Skeletal muscle cell (primary cell): Measurements from ENCODE around the gene NACA2.
"Not testable (repeated sequence)": the region's sequence is repeated elsewhere in the genome, so short reads cannot be mapped to it uniquely, and the experiment has no call there.

Experiments
- DNase-seq: peaks from one replicate; pipeline ENCODE4 v3.0.0-alpha.2; 2010; ENCODE audit warnings: low read depth
- H3K4me3 ChIP-seq: 2 replicates; pipeline ENCODE4 v1.5.1; 2011; ENCODE audit warnings: low read depth, mild to moderate bottlenecking, control low read depth, low read length, moderate library complexity

Gene NACA2

GRCh38 chr17:61560071-61560470, 30.9 kb downstream of the NACA2 start:
- H3K4me3 ChIP-seq: no peak overlapping the region
- DNase-seq: no peak

- no peak overlapping the region for H3K4me3 ChIP-seq
- no peak for DNase-seq
Measured at GRCh38 chr17:61556224-61557188, 34.5 kb downstream of the NACA2 start.

GRCh38 chr17:61555127-61555566, 35.9 kb downstream of the NACA2 start:
- DNase-seq: no peak
- H3K4me3 ChIP-seq: no peak overlapping the region

- no peak overlapping the region for H3K4me3 ChIP-seq
Measured at GRCh38 chr17:61554209-61554608, 36.8 kb downstream of the NACA2 start.

GRCh38 chr17:61552560-61552959, 38.5 kb downstream of the NACA2 start:
- not testable (repeated sequence) for H3K4me3 ChIP-seq, DNase-seq

More at GRCh38 chr17:61554209-61554608, 36.8 kb downstream of the NACA2 start:
- DNase-seq: no peak

- peak; percentile 7 for DNase-seq
- no peak overlapping the region for H3K4me3 ChIP-seq
Measured at GRCh38 chr17:61551255-61551742, 39.7 kb downstream of the NACA2 start.

GRCh38 chr17:61547113-61547512, 43.9 kb downstream of the NACA2 start:
- DNase-seq: no peak
- no peak overlapping the region for H3K4me3 ChIP-seq

GRCh38 chr17:61545335-61545938, 45.6 kb downstream of the NACA2 start:
- DNase-seq: no peak
- H3K4me3 ChIP-seq: no peak overlapping the region

- no peak for DNase-seq
- no peak overlapping the region for H3K4me3 ChIP-seq
Measured at GRCh38 chr17:61543786-61544415, 47.1 kb downstream of the NACA2 start.

- no peak for DNase-seq
- H3K4me3 ChIP-seq: no peak overlapping the region
Measured at GRCh38 chr17:61542027-61542426, 49.0 kb downstream of the NACA2 start.

GRCh38 chr17:61540874-61541273, 50.1 kb downstream of the NACA2 start:
- no peak overlapping the region for H3K4me3 ChIP-seq
- no peak for DNase-seq
